HG02973 (cell line): ENCODE data around the gene L3MBTL4.

Experiments
- ATAC-seq: cut with Tn5 transposase; IDR thresholded peaks from one replicate; pipeline ENCODE4 v1.9.1; 2021; ENCODE audit warnings: moderate library complexity; ENCODE audit not compliant: unreplicated experiment

Gene L3MBTL4

DNA sequence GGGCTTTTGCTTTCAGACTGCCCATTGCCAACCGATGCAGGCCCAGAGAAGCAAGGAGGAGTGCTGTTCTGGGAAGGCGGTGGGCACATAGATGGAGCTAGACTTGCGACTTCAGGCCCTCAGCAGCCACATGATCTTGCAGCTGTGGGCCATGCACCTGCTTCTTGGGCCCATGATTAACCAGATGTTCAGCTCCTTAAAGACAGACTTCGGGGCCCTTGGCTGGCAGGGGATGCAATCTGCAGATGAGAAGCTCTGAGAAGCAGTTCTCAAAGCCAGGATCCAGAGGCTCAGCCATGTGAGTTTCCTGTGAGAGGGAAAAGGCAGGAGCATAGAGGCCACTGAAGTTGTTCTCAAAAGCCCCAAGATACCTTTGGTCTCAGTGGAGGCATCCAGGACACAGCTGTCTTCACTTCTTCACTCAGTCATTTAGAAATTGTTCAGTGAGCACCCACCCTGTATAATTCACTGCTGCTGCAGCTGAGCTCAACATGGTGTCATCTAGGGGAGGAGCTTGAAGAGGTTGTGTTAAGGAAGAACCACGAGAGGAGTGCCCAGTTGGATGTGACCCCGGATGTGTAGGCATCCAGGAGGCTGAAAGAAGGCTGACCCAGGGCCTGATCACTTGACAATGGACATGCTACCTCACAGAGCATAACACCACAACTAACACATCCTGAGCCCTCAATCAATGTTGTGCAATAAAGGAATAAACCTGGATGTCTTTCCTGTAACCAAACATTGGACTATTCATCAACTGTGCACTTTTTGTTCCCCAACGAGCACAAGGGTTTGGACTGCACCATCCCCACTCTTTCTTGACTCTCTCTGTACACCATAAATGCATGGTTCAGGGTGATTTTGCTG is 474.7 kb downstream of the L3MBTL4 start:
- no peak for ATAC-seq

DNA sequence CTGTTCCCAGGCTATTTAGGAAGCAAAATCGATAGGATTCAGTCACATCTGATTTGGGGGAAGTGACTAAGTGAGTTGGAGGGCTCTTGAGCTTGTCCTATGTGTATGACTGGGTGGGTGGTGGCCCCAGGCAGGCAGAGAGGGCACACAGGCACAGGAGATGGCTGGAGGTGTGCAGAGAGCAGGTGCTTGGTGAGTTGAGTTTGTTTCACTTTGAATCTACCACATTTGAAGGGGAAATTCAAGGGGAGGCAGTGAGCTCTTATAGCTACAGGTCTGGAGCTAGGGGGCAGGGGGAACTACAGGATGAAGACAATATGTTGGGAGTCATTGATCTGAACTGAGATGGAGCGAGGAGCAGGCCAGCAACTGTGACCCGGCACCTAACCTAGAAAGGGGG is 476.9 kb downstream of the L3MBTL4 start:
- no peak for ATAC-seq

DNA sequence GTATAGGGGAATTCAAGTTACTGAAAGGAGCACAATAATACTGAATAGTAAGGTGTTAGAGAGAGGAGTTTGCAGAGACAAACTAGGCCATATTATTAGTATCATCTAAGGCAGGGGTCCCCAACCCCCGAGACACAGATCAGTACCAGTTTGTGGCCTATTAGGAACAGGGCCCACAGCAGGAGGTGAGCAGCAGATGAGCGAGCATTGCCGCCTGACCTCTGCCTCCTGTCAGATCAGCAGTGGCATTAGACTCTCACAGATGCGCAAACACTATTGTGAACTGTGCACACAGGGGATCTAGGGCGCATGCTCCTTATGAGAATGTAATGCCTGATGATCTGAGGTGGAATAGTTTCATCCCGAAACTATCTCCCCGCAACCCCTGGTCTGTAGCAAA is 477.6 kb downstream of the L3MBTL4 start:
- ATAC-seq = no peak

DNA sequence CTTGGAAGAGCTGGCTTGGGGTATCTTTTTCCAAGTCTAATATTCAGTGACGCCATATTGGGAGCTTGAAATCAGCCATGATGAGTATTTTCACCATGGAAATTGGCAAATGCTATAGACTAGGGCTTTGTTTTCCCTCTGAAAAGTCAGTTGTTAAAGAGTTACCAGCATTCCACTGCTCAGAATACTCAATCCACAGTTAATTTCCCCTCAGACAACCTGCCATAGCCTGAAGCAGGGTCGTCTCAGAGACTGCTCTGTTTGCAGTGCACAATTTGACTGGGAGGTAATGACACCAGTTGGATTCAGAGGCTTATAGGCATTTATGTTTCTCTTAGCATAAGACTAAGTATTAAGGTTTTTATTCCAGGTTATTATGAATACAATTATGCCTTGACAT is 483.9 kb downstream of the L3MBTL4 start:
- no peak for ATAC-seq

DNA sequence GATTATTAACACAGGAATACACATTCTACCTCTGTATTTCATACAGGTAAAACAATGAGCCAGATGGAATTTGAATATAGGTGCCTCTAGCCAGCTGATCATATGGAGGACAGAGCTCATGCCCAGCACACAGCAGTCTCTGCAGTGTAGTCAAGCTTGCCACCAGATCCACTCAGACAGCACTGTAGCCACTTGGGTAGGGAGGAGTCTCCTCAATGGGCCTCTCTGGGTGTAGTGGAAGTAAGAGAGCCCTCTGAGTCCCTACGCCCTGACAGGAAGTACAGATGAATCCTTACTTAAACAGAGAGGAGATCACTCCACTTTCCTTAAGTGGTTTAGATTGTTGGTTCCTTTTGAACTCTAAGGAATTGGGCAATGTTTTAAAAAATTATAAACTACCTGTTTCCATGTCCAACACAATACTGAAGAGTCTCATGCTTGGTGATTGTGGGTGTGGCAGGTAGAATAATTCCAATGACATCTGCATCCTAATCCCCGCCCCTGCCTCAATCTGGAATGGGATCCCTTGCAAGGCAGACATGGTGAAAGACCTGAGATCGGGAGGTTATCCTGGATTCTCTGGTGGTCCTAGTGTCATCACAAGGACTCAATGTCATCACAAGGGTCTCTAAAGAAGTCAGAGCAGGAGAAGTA is 496.4 kb downstream of the L3MBTL4 start:
- no peak for ATAC-seq

DNA sequence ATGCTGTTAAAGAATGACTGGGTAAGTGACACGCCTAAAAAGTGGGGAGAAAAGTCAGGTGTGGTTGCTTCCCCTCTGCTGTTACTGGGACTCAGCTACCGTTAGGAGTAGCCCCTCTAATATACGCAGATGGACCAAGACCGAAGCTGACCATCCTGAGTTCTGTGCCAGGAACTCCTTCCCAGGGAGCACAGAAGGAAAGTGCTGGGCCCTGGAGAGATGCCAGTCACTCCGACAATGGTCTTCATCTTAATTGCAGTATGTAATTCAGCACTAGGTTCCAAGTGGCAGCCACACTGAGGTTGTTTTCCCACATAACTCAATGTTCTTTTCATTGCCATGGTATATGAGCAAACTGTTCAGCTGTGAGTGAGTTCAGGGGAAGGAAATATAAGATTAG is 499.8 kb downstream of the L3MBTL4 start:
- ATAC-seq = no peak

DNA sequence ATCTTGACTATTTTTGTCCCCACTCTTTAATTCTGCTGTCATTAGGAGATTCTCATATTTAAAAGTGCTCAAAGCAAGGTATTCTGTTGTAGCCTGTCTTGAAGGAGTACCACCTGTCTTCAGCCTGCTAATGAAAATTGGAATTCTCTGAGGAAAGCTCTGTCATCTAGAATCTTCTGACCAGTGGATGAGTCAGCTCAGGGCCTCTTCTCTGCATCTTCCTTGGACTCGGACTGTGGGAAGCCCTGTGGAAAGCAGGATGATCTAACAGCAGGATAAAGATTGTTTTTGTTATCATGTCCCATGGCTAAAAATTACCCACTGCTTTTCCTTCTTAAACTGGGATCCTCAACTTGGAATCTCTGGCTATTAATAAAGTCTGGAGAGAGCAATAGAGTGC is 500.7 kb downstream of the L3MBTL4 start:
- ATAC-seq = no peak

DNA sequence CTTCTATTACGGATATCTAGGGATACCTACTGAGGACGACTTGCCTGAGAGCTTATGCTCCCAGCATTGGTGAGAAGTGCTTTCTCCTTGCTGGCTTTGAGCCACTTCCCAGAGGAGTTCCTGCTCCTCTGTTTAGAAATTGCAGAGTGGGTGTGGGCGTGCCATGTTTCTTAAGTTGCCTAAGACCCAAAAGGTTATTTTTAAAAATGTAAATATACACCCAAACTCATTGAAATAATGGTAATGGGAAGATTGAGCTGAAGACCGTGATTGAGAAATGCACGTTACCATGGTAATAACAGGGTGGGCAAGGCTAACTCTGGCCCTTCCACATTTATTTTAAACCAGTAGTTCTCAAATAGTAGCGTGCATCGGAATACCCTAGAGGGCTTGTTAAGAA is 502.1 kb downstream of the L3MBTL4 start:
- ATAC-seq = no peak

DNA sequence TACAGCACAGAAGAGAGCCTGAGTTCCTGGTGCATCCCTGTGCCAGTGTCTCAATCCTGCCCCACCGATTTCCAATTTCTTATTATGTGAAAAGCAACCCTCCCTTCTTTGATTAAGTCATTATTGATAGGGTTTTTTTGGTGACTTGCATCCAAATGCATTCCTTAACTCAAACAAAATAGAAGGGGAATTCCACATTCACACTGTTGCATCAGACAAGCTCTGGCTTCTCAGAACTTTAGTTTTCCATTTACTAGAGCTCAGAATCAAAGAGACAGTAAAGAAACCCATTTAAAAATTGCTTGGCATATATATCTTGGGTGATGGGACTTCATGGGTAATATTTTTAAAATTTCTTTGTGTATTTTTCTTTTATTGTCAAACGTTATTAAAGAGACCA is 505.6 kb downstream of the L3MBTL4 start:
- ATAC-seq = no peak
